ENCODE data around the gene PHACTR2.

The PHACTR2 gene

DNA sequence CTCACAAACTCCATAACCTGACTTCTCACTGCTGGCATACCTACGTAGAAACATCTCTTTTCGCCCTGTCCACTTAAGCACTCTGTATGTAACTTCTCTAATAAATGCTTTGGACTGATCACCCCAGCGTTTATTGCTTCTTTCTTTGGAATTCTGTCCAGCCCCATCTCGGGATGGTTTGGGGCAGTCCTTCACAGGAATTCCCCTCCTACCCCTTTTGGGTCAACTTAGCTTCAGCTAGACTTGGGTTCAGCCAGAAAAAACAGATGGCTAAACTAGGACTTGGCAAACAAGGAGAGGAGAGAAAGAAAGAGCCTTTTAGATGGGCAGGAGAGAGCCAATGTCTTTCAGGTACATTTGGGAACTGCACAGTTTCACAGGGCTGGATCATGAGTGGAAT is 161.4 kb downstream of the PHACTR2 start:
- Histone ChIP-seq H3K4me1 (ENCODE audit: low read length) (no peaks in the 10 kb centered on the region), H3K4me2 (ENCODE audit: low read depth, low read length) (no peak overlapping the region), H4K20me1 (ENCODE audit: insufficient read depth, low read length) (no peaks in the 10 kb centered on the region), H3K4me3 (ENCODE audit: low read length) (no peak overlapping the region), H3K27ac (ENCODE audit: low read length) (no peak overlapping the region), H3K79me2 (ENCODE audit: low read length) (peaks cover 11% of the 10 kb centered on the region), H3K9ac (ENCODE audit: low read length) (no peak overlapping the region), H3K36me3 (replicated peaks; ENCODE audit: insufficient read depth, low read length) (no peaks in the 10 kb centered on the region), H3K9me2 (replicated peaks; ENCODE audit: insufficient read depth, low read length) (no peaks in the 10 kb centered on the region), H3F3A (ENCODE audit: insufficient read depth, low read length) (no peaks in the 10 kb centered on the region), H3K9me3 (replicated peaks; ENCODE audit: insufficient read depth, low read length) (no peaks in the 10 kb centered on the region), H3K27me3 (replicated peaks; ENCODE audit: insufficient read depth, low read length) (no peaks in the 10 kb centered on the region), H2AFZ (ENCODE audit: low read length) (no peak overlapping the region)
- no peak for TF ChIP-seq CTCF (IDR thresholded peaks at IDR 0.05; ENCODE audit: low read length)
- no peak for DNase-seq

DNA sequence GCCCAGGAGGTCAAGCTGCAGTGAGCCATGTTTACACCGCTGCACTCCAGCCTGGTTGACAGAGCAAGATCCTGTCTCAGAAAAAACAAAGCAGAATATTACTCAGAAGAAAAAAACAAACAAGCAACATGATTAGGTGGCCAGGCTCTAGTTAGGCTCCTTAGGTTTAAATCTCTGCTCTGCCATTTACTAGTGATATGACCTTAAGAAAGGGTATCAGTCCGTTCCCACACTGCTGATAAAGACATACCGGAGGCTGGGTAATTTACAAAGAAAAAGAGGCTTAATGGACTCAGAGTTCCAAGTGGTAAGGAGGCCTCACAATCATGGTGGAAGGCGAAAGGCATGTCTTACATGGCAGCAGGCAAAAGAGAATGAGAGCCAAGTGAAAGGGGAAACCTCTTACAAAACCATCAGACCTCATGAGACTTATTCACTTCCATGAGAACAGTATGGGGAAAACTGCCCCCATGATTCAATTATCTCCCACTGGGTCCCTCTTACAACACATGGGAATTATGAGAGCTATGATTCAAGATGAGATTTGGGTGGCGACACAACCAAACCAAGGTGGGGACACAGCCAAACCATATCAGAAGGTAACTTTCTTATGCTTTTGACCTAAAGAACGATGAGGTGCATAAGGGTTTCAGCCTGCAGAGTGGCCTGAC is 163.0 kb downstream of the PHACTR2 start:
- no peaks in the 10 kb centered on the region for H4K20me1 ChIP-seq (ENCODE audit: insufficient read depth, low read length)
- DNase-seq: no peak
- no peaks in the 10 kb centered on the region for H3K27me3 ChIP-seq (replicated peaks; ENCODE audit: insufficient read depth, low read length)
- H3K27ac ChIP-seq (ENCODE audit: low read length): no peak overlapping the region
- H3K4me2 ChIP-seq (ENCODE audit: low read depth, low read length): no peak overlapping the region
- peaks cover 23% of the 10 kb centered on the region for H3K79me2 ChIP-seq (ENCODE audit: low read length)
- no peaks in the 10 kb centered on the region for H3K4me1 ChIP-seq (ENCODE audit: low read length)
- no peak overlapping the region for H3K4me3 ChIP-seq (ENCODE audit: low read length)
- H3K9me3 ChIP-seq (replicated peaks; ENCODE audit: insufficient read depth, low read length): no peaks in the 10 kb centered on the region
- no peaks in the 10 kb centered on the region for H3F3A ChIP-seq (ENCODE audit: insufficient read depth, low read length)
- H3K36me3 ChIP-seq (replicated peaks; ENCODE audit: insufficient read depth, low read length): no peaks in the 10 kb centered on the region
- no peak overlapping the region for H3K9ac ChIP-seq (ENCODE audit: low read length)
- TF ChIP-seq CTCF (IDR thresholded peaks at IDR 0.05; ENCODE audit: low read length) (no peak), EZH2phosphoT487 (IDR thresholded peaks at IDR 0.05; ENCODE audit: low read length) (no peak), EZH2 (optimal IDR thresholded peaks at IDR 0.05; ENCODE audit: low read depth, low read length) (no peak)
- H3K9me2 ChIP-seq (replicated peaks; ENCODE audit: insufficient read depth, low read length): no peaks in the 10 kb centered on the region
- H2AFZ ChIP-seq (ENCODE audit: low read length): no peak overlapping the region

GRCh38 chr6:143842461-143842901 is 164.7 kb downstream of the PHACTR2 start:
- Histone ChIP-seq H2AFZ (ENCODE audit: low read length) (peak overlapping the region; percentile 95), H3K9ac (ENCODE audit: low read length) (peak overlapping the region; percentile 93)

More at GRCh38 chr6:143842461-143842901, 164.7 kb downstream of the PHACTR2 start:
- H3K4me2 ChIP-seq (ENCODE audit: low read depth, low read length): peak overlapping the region; percentile 73
- H3K4me1 ChIP-seq (ENCODE audit: low read length): no peaks in the 10 kb centered on the region
- H3K79me2 ChIP-seq (ENCODE audit: low read length): peaks cover 32% of the 10 kb centered on the region
- TF ChIP-seq EZH2 (optimal IDR thresholded peaks at IDR 0.05; ENCODE audit: low read depth, low read length): no peak
- TF ChIP-seq EZH2phosphoT487 (IDR thresholded peaks at IDR 0.05; ENCODE audit: low read length): no peak
- no peak for TF ChIP-seq CTCF (IDR thresholded peaks at IDR 0.05; ENCODE audit: low read length)
- H3F3A ChIP-seq (ENCODE audit: insufficient read depth, low read length): no peaks in the 10 kb centered on the region
- no peaks in the 10 kb centered on the region for H3K27me3 ChIP-seq (replicated peaks; ENCODE audit: insufficient read depth, low read length)
- no peaks in the 10 kb centered on the region for H3K9me2 ChIP-seq (replicated peaks; ENCODE audit: insufficient read depth, low read length)
- no peaks in the 10 kb centered on the region for H3K9me3 ChIP-seq (replicated peaks; ENCODE audit: insufficient read depth, low read length)
- no peaks in the 10 kb centered on the region for H4K20me1 ChIP-seq (ENCODE audit: insufficient read depth, low read length)
- H3K4me3 ChIP-seq (ENCODE audit: low read length): peak overlapping the region; percentile 88
- no peak for DNase-seq
- H3K36me3 ChIP-seq (replicated peaks; ENCODE audit: insufficient read depth, low read length): no peaks in the 10 kb centered on the region
- H3K27ac ChIP-seq (ENCODE audit: low read length): peak overlapping the region; percentile 29; the same call in 1 of the 2 replicates

Measured in MM.1S (cell line).